Measurements from ENCODE around the gene GRIN1.

GRIN1 gene

DNA sequence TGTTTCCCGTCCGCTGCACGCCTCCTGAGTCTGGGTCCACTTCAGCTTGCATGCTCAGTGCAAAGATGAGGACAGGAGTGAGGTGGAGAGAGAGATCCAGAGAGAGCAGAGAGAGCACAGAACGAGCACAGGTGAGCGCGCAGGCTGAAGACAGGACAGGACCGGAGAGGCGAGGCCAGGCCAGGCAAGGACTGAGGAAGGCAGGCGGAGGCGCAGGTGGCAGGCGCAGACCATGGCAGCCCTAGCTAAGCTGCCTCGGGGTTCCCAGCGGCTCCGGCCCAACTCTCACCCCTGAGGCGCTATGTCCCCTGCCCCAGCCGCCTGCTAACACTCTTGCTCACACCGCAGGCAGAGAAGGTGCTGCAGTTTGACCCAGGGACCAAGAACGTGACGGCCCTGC lies 9.7 kb downstream of the GRIN1 start:
- no peak for DNase-seq

GRCh38 chr9:137149363-137149762 lies 10.4 kb downstream of the GRIN1 start:
- DNase-seq: no peak

- DNase-seq: no peak
These were observed 11.1 kb downstream of the GRIN1 start for GRCh38 chr9:137149942-137150616.

- DNase-seq: no peak
These were observed 11.9 kb downstream of the GRIN1 start for GRCh38 chr9:137150617-137151457.

GRCh38 chr9:137152844-137153405 lies 14.0 kb downstream of the GRIN1 start:
- DNase-seq: no peak

GRCh38 chr9:137156567-137157375 lies 17.8 kb downstream of the GRIN1 start:
- peak; percentile 66 for DNase-seq

- DNase-seq: no peak
These were observed 18.9 kb downstream of the GRIN1 start for GRCh38 chr9:137157618-137158415.

GRCh38 chr9:137158625-137159024 lies 19.7 kb downstream of the GRIN1 start:
- DNase-seq: no peak

GRCh38 chr9:137159105-137160053 lies 20.4 kb downstream of the GRIN1 start:
- DNase-seq: no peak

DNA sequence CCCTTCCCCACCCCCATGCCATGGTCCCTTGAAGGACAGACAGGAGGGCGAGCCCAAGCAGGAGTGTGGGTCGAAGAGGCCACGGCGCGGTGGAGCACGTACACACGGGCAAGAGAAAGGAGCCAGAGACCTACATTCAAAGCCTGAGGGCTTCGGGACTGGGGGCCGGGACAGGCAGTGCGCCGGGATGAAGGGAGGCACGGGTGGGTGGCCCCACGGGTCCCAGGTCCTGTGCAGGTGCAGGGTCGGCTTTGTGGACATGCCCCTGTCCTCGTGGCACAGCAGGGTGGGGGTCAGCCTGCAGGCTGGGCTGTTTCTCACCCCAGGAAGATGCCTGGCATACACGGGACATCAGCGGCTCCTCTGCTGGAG lies 21.1 kb downstream of the GRIN1 start:
- DNase-seq: no peak

DNA sequence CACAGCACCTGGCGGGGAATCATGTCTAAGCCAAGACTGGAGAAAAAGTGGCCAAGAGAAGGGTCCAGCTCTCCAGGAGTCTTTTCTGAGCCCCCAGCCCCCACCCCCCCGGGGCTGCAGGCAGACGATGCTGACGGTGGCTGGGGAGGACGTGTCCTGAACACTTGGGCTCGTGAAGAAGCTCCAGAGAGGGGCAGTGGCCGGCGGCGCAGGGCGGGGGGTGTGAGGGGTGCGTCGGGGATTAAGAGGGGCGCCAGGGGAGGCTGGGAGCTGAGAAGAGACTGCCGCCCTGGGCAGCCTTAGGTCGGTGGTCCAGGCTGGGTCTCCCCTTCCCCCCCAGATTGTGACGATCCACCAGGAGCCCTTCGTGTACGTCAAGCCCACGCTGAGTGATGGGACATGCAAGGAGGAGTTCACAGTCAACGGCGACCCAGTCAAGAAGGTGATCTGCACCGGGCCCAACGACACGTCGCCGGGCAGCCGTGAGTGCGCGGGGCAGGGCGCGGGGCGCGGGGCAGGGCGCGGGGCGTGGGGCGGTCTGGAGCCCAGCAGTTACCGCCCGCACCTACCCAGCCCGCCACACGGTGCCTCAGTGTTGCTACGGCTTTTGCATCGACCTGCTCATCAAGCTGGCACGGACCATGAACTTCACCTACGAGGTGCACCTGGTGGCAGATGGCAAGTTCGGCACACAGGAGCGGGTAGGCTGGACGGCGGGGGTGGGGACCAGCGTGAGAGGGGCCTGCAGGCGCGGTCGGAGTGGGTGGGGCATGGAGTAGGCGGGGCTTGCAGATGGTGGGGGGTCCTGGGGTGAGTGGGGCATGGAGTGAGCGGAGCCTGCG lies 22.0 kb downstream of the GRIN1 start:
- no peak for DNase-seq

DNA sequence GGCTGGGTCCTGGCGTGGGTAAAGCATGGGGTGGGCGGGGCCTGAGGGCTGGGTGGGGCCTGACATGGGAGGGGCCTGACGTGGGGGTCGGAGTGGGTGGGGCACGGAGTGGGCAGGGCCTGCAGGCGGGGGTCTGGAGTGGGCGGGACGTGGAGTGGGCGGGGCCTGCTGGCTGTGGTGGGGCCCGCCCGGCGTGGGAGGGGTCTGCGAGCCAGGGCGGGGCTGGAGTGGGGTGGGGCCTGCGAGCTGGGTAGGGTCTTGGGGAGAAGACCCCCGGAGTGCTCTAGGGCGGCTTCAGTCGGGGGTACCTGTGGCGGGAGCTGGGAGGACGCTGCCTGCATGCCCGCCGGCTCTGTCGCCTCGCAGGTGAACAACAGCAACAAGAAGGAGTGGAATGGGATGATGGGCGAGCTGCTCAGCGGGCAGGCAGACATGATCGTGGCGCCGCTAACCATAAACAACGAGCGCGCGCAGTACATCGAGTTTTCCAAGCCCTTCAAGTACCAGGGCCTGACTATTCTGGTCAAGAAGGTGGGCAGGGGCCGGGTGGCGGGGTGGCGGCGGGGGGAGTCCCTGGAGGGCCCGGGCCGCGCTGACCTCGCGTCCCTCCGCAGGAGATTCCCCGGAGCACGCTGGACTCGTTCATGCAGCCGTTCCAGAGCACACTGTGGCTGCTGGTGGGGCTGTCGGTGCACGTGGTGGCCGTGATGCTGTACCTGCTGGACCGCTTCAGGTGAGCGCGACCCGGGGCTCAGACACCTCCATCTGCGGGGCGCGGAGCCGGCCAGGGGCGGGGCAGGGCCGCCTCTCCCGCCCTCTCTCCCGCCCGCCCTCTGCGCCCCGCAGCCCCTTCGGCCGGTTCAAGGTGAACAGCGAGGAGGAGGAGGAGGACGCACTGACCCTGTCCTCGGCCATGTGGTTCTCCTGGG lies 22.9 kb downstream of the GRIN1 start:
- no peak for DNase-seq

DNA sequence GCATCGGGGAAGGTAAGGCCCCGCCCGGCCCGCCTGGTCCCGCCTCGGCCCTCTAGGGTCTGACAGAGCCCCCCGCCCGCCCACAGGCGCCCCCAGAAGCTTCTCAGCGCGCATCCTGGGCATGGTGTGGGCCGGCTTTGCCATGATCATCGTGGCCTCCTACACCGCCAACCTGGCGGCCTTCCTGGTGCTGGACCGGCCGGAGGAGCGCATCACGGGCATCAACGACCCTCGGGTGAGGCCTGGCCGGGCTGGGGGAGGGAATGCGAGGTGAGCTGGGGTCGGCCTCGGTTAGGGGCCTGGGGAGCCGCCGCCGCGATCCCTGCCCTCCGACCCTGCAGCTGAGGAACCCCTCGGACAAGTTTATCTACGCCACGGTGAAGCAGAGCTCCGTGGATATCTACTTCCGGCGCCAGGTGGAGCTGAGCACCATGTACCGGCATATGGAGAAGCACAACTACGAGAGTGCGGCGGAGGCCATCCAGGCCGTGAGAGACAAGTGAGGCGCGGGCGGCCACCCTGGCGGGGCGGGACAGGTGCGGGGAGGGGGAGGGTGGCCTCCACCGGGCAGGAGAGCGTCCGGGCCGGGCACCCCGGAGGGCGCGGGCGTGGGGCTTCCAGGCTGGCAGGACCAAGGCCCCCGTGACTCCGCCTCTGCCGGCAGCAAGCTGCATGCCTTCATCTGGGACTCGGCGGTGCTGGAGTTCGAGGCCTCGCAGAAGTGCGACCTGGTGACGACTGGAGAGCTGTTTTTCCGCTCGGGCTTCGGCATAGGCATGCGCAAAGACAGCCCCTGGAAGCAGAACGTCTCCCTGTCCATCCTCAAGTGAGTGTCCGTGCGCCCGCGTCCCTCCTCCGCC lies 23.8 kb downstream of the GRIN1 start:
- no peak for DNase-seq

GRCh38 chr9:137163365-137163715 lies 24.4 kb downstream of the GRIN1 start:
- DNase-seq: no peak

GRCh38 chr9:137163805-137164204 lies 24.9 kb downstream of the GRIN1 start:
- no peak for DNase-seq

DNA sequence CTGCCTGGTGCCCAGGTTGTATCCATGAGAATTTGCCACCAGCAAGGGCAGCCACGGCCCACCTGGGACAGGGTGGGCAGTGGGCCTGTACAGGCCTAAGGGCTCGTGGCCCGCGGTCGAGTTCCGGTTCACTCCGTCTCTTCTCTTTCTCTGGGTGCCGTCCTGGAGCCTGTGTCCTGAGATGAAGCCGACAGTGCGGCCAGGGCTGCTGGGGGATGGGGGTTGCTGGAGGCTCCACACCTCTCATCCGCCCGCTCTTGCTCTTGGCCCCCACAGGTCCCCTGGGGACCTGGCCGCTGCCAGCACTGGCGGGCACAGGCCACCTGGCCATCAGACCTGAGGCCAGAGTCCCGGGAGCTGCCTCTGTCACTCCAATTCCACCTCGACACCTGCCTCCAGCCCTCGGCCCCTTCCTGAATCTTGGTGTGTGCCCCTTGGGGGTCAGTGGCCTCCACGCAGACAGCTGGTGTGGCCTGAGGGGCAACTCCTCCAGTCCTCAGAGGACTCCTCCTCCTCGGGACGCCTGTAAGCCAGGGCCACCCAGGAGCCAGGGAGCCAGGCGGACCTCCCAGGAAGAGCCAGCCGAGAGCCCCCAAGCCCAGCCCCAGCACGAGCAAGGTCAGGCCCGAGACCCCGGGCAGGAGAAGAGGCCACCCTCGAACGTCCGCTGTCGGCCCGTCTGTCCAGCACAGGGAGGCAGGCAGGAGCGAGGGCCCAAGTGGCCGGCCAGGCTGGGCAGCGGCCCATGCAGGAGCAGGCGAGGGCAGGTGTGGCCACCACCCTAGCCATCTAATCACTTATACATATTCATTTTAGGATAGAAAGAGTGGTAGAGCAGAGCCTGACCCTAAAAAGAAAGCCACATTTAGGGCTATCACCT lies 25.7 kb downstream of the GRIN1 start:
- no peak for DNase-seq

DNA sequence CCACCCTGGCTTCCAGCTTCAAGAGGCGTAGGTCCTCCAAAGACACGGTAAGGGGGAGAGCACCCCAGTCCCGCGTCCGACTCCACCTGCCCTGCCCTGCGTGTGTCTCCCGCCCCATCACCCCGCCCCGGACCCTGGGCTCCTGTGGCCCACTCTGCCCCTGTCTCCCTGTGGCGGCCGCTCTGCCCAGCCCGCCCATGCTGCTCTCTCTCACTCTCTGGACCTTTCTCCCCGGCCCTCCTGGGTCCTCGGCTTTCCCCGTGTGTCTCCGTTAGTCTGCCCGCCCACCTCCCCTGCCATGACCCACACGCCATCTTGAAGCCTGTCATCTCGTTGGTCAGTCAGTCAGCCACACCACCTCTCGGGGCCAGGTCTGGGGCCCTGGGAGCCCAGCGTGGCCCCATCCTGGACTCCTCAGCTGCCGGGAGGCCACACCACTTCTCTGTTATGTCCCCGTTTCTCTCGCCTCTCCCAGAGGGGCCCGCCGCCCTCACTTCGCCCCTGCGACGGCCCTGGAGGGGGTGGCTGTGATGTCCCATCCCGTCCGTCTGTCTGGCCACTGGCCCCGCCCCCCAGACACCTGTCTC lies 26.4 kb downstream of the GRIN1 start:
- no peak for DNase-seq
